ENCODE measurements around the gene MGRN1. TPM values are rescaled to one million over a fixed set of nuclear protein-coding genes. Genes with fewer than 3 reads are reported as not detected.

Gene MGRN1
- total RNA-seq = 45.3 TPM
- long read RNA-seq, full-length matches to known transcripts = 7 of 31 reads
- long read RNA-seq, partial matches to known transcripts = 15 of 31 reads
- long read RNA-seq, other reads (novel, unspliced or antisense) = 9 of 31 reads

GRCh38 chr16:4624015-4624826, at the start of gene MGRN1:
Gene MGRN1, plus strand, starts transcription at chr16:4624826. Its CDS starts 135 bp downstream, at chr16:4624961.
- peak; percentile 97 for DNase-seq (ENCODE audit: low spot score)
- intact Hi-C loops (cut with DNase I) = loop anchor here (10.0 kb wide), 2 partner anchors 221 to 331 kb away; partner anchors contain the start of genes GLYR1, SEC14L5 and UBN1

- intact Hi-C loops (cut with DNase I) = no loop called here
- no peak for DNase-seq (ENCODE audit: low spot score)
Measured at GRCh38 chr16:4574919-4575705, 49.5 kb upstream of the MGRN1 start.

- no peak for DNase-seq (ENCODE audit: low spot score)
- intact Hi-C loops (cut with DNase I) = no loop called here
Measured at GRCh38 chr16:4576008-4576407, 48.6 kb upstream of the MGRN1 start.

- no peak for DNase-seq (ENCODE audit: low spot score)
- intact Hi-C loops (cut with DNase I) = no loop called here
Measured at GRCh38 chr16:4578961-4579530, 45.6 kb upstream of the MGRN1 start.

GRCh38 chr16:4580250-4580649, 44.4 kb upstream of the MGRN1 start:
- intact Hi-C loops (cut with DNase I) = no loop called here

GRCh38 chr16:4583906-4584305, 40.7 kb upstream of the MGRN1 start:
- intact Hi-C loops (cut with DNase I) = no loop called here
- no peak for DNase-seq (ENCODE audit: low spot score)

More at GRCh38 chr16:4580250-4580649, 44.4 kb upstream of the MGRN1 start:
- no peak for DNase-seq (ENCODE audit: low spot score)

GRCh38 chr16:4586291-4586690, 38.3 kb upstream of the MGRN1 start:
- no peak for DNase-seq (ENCODE audit: low spot score)
- intact Hi-C loops (cut with DNase I) = loop anchor here (5.0 kb wide), 1 partner anchor 79 kb away; no protein-coding TSS in a partner anchor

- intact Hi-C loops (cut with DNase I) = loop anchor here (5.0 kb wide), 1 partner anchor 81 kb away; no protein-coding TSS in a partner anchor
- DNase-seq (ENCODE audit: low spot score) = no peak
Measured at GRCh38 chr16:4588386-4588785, 36.2 kb upstream of the MGRN1 start.

- intact Hi-C loops (cut with DNase I) = loop anchor here (5.0 kb wide), 1 partner anchor 82 kb away; no protein-coding TSS in a partner anchor
- DNase-seq (ENCODE audit: low spot score) = no peak
Measured at GRCh38 chr16:4588961-4589360, 35.7 kb upstream of the MGRN1 start.

GRCh38 chr16:4591191-4591590, 33.4 kb upstream of the MGRN1 start:
- intact Hi-C loops (cut with DNase I) = no loop called here

GRCh38 chr16:4591706-4592470, 32.7 kb upstream of the MGRN1 start:
- DNase-seq (ENCODE audit: low spot score) = no peak
- intact Hi-C loops (cut with DNase I) = no loop called here

More at GRCh38 chr16:4591191-4591590, 33.4 kb upstream of the MGRN1 start:
- DNase-seq (ENCODE audit: low spot score) = no peak

- intact Hi-C loops (cut with DNase I) = no loop called here
- no peak for DNase-seq (ENCODE audit: low spot score)
Measured at GRCh38 chr16:4593086-4593485, 31.5 kb upstream of the MGRN1 start.

GRCh38 chr16:4594433-4595410, 29.9 kb upstream of the MGRN1 start:
- intact Hi-C loops (cut with DNase I) = no loop called here
- no peak for DNase-seq (ENCODE audit: low spot score)

- intact Hi-C loops (cut with DNase I) = no loop called here
- DNase-seq (ENCODE audit: low spot score) = no peak
Measured at GRCh38 chr16:4597174-4597573, 27.5 kb upstream of the MGRN1 start.

GRCh38 chr16:4599037-4599436, 25.6 kb upstream of the MGRN1 start:
- intact Hi-C loops (cut with DNase I) = no loop called here
- DNase-seq (ENCODE audit: low spot score) = no peak

- DNase-seq (ENCODE audit: low spot score) = no peak
- intact Hi-C loops (cut with DNase I) = no loop called here
Measured at GRCh38 chr16:4599545-4599944, 25.1 kb upstream of the MGRN1 start.

- DNase-seq (ENCODE audit: low spot score) = no peak
- intact Hi-C loops (cut with DNase I) = no loop called here
Measured at GRCh38 chr16:4601036-4601863, 23.4 kb upstream of the MGRN1 start.

Measured in cardiac septum (tissue), 1 donor.